Fibroblast of villous mesenchyme (primary cell): ENCODE measurements around the gene CHTOP. TPM values are rescaled to one million over a fixed set of nuclear protein-coding genes. Genes with fewer than 3 reads are reported as not detected.
A peak's percentile ranks its signal among the peaks of the same experiment; 100 is the strongest.

Experiments
- DNase-seq: peaks from one replicate; pipeline ENCODE4 v3.0.0-alpha.2; 2010; ENCODE audit warnings: low read depth
- H3K4me3 ChIP-seq: 2 replicates; pipeline ENCODE4 v1.5.1; 2011; ENCODE audit warnings: low read depth, mild to moderate bottlenecking, low read length
- CTCF ChIP-seq: IDR thresholded peaks from 2 replicates; pipeline ENCODE4 v1.5.1; 2012; ENCODE audit warnings: low read depth, mild to moderate bottlenecking, low read length; ENCODE audit not compliant: insufficient read depth
- total RNA-seq: library from RNA; depleted of rRNA; stranded (reverse); fragments of >200 nt; gene quantifications from 2 replicates; pipeline ENCODE4 v1.2.3, GENCODE V29; 2012

CHTOP gene
- total RNA-seq, 1 donor, result 47.9 TPM

GRCh38 chr1:153616144-153616916 lies 17.5 kb upstream of the CHTOP start, which contains the start of gene S100A14:
Gene S100A14 (minus strand): TSS chr1:153616325. CDS start chr1:153615858, 467 bp downstream.
- no peak within 1 kb of the TSS for H3K4me3 ChIP-seq
- TF ChIP-seq CTCF, result no peak
- no peak for DNase-seq

GRCh38 chr1:153616917-153617311 lies 17.0 kb upstream of the CHTOP start:
- no peak for DNase-seq

GRCh38 chr1:153617663-153618062 lies 16.2 kb upstream of the CHTOP start:
- TF ChIP-seq CTCF, result peak; percentile 75
- H3K4me3 ChIP-seq, result no peak overlapping the region
- DNase-seq, result peak; percentile 51

More at GRCh38 chr1:153616917-153617311, 17.0 kb upstream of the CHTOP start:
- no peak for TF ChIP-seq CTCF
- no peak overlapping the region for H3K4me3 ChIP-seq

- no peak overlapping the region for H3K4me3 ChIP-seq
- no peak for TF ChIP-seq CTCF
- DNase-seq, result no peak
Observed at GRCh38 chr1:153619171-153619570, 14.7 kb upstream of the CHTOP start.

- DNase-seq, result no peak
- no peak overlapping the region for H3K4me3 ChIP-seq
- TF ChIP-seq CTCF, result no peak
Observed at GRCh38 chr1:153623101-153623500, 10.8 kb upstream of the CHTOP start.

- no peak overlapping the region for H3K4me3 ChIP-seq
- no peak for TF ChIP-seq CTCF
- DNase-seq, result no peak
Observed at GRCh38 chr1:153624965-153625611, 8.8 kb upstream of the CHTOP start.
